Measurements from ENCODE around the gene TRIML2.

TRIML2 gene

GRCh38 chr4:188109157-188109755 lies at the start of gene TRIML2:
TSS of gene TRIML2 (minus strand) at chr4:188109603. CDS start at chr4:188105368, 4,235 bp downstream.
- no peak for DNase-seq

GRCh38 chr4:188158336-188158735 lies 48.9 kb upstream of the TRIML2 start:
- DNase-seq: no peak

- DNase-seq: no peak
These were observed 45.4 kb upstream of the TRIML2 start for GRCh38 chr4:188154668-188155405.

- no peak for DNase-seq
These were observed 38.4 kb upstream of the TRIML2 start for GRCh38 chr4:188147776-188148175.

- no peak for DNase-seq
These were observed 37.8 kb upstream of the TRIML2 start for GRCh38 chr4:188147176-188147575.

GRCh38 chr4:188146618-188147017 lies 37.2 kb upstream of the TRIML2 start:
- no peak for DNase-seq

GRCh38 chr4:188145601-188146000 lies 36.2 kb upstream of the TRIML2 start:
- no peak for DNase-seq

- DNase-seq: no peak
These were observed 34.3 kb upstream of the TRIML2 start for GRCh38 chr4:188143731-188144130.

- DNase-seq: no peak
These were observed 30.3 kb upstream of the TRIML2 start for GRCh38 chr4:188139671-188140070.

- no peak for DNase-seq
These were observed 29.7 kb upstream of the TRIML2 start, which contains the start of gene TRIML1 for GRCh38 chr4:188139141-188139540. TSS of gene TRIML1 (plus strand) at chr4:188139441. CDS start at chr4:188139559, 118 bp downstream.

GRCh38 chr4:188138227-188138626 lies 28.8 kb upstream of the TRIML2 start:
- no peak for DNase-seq

- DNase-seq: no peak
These were observed 22.8 kb upstream of the TRIML2 start for GRCh38 chr4:188132232-188132631.

GRCh38 chr4:188130355-188130754 lies 21.0 kb upstream of the TRIML2 start:
- no peak for DNase-seq

GRCh38 chr4:188127214-188127874 lies 17.9 kb upstream of the TRIML2 start:
- no peak for DNase-seq

- no peak for DNase-seq
These were observed 12.1 kb upstream of the TRIML2 start for GRCh38 chr4:188121530-188121929.

- DNase-seq: no peak
These were observed 8.4 kb upstream of the TRIML2 start for GRCh38 chr4:188117631-188118324.

GRCh38 chr4:188113156-188113555 lies 3.8 kb upstream of the TRIML2 start:
- DNase-seq: no peak

- no peak for DNase-seq
These were observed 2.6 kb upstream of the TRIML2 start for GRCh38 chr4:188111955-188112354.

- DNase-seq: no peak
These were observed 1.5 kb upstream of the TRIML2 start for GRCh38 chr4:188110741-188111471.

- no peak for DNase-seq
These were observed 633 bp upstream of the TRIML2 start for GRCh38 chr4:188110036-188110435.

GRCh38 chr4:188107931-188108843 lies 1.2 kb downstream of the TRIML2 start:
- no peak for DNase-seq

- no peak for DNase-seq
These were observed 2.9 kb downstream of the TRIML2 start for GRCh38 chr4:188106454-188106853.

Measured in hematopoietic multipotent progenitor cell treated with erythropoietin and hydrocortisone succinate and interleukin-3 and kit ligand, for 8 days (in vitro differentiated cells).